Stimulated activated CD8-positive, alpha-beta memory T cell treated with anti-CD3 and anti-CD28 coated beads, Interleukin-4, amount 100 ng/mL, for 48 hours (primary cell): Measurements from ENCODE around the gene TMEM92.
"Not testable (repeated sequence)": the region's sequence is repeated elsewhere in the genome, so short reads cannot be mapped to it uniquely, and the experiment has no call there.

Source experiments
- DNase-seq: peaks from one replicate; pipeline ENCODE4 v3.0.0-alpha.2; 2020

TMEM92 gene

DNA sequence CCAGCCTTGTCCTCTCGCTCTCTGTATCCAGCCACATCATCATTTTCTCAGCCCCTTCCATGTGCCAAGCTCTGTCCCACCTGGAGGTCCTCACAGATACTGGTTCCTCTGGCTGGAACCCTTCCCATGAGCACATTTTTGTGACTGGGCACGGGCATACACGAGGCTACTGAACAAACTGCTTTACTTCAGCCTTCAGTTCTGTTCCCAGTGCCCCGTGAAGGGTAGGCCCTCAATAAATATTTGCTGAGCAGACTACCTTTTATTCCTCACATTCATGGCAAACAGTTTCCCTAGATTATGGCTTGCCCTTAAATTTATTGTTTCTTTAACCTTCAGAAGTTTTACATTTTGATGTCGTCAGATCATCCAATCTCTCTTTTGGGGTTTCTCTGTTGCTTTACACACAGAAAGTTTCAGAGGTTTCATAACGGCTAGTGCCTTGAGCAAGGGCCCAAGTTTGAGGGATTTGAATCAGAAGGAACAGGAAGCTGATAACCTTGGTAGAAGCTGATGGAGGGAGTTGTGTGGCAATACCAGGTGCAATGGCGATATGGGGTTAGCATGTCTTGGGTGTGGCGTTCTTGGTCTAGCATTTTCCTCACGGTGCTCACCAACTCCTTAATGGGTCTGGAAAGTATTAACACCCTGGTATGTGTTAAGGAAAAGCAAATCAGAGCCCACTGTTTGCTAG, 27.8 kb downstream of the TMEM92 start:
- DNase-seq = no peak

DNA sequence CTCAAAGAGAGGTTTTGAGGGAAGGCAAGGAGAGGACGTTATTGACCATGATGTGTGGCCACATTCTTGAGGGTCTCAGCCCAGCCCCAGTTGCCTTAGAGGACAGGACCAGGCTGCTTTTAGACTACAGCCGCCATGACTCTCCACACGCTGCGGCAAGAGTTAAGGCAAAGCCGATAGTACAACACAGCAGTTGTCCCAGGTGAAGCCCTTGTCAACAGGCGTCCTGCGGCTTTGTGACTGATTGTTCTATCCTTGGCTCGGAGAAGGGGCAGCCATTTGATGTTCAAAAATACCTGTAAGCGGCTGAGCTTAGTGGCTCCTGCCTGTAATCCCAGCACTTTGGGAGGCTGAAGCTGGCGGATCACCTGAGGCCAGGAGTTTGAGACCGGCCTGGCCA, 28.8 kb downstream of the TMEM92 start:
- no peak for DNase-seq

- no peak for DNase-seq
Measured at GRCh38 chr17:50303596-50303995, 29.3 kb downstream of the TMEM92 start.

GRCh38 chr17:50304781-50305404, 30.6 kb downstream of the TMEM92 start:
- no peak for DNase-seq

DNA sequence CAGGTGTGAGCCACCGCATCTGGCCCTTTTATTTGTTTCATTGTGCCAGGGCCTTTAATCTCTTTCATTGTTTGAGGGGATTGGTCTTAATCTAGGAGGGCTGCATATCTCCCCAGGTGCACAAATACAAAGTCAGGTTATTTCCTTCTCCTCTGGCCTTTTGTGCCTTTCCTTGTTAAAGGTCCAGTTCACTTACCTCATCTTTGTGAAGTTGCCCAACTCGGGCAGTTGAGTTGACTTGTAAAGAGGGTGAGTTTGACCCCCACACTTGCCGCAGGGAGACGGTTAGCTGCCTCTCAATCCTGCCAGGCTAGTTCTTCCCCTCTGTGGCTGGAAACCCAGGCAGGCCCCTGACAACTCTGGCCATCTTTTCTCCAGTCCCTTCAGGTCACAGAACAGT, 33.4 kb downstream of the TMEM92 start:
- DNase-seq = no peak

DNA sequence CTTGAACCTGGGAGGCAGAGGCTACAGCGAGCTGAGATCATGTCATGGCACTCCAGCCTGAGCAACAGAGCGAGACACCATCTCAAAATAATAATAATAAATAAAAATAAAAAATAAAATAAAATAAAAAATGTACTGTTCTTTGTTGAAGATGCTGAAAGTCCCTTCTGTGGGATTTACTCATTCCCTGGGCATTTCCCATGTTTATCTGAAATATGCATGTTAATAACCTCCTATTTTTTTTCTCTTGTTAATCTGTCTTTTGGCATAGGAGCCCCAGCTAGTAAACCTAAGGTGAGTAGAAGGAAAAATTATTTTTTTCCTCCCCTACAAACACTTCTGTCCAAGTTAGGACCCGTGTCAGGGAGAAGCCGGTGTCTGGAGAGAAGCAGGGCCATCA, 34.4 kb downstream of the TMEM92 start:
- DNase-seq = no peak

- no peak for DNase-seq
Measured at GRCh38 chr17:50310455-50311111, 36.3 kb downstream of the TMEM92 start.

GRCh38 chr17:50311112-50311460, 36.8 kb downstream of the TMEM92 start:
- DNase-seq = no peak

DNA sequence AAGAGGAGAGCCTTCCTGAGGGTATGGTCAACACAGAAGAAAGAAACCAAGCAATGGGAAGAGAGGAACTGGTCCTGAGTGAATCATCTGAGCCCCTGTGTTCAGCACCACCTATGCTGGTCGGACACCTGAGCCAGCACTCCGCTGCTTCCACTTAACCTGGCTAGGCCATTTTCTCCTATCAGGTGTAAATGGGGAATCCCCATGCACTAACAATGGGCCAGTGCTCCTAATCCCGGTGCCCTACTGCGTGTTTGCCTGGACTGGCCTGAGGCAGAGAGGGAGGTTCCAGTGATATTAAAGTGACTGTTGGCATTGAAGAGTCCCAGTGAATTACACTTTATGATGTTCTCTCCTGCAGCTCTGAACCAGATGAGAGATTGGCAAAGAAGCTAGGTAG, 37.2 kb downstream of the TMEM92 start:
- DNase-seq = no peak

DNA sequence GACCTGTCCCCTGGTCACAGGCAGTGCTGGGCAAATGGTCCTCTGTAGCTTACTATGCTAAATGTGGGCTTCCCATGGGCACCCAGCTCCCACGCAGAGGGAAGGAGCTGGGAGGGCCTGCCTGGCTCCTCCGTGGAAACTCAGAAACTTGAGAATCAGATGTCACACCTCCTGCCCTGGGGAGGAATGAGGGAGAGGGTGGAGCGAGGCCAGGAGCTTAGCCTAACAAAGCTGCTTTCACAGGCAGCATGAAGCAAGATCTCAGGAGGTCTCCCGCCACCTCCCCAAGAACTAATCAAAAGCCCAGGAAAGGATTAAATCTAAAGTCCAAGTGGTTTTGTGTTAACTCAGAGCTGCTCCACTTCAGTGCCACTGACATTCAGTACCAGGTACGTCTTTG, 38.0 kb downstream of the TMEM92 start:
- no peak for DNase-seq

- no peak for DNase-seq
Measured at GRCh38 chr17:50314456-50315011, 40.3 kb downstream of the TMEM92 start.

DNA sequence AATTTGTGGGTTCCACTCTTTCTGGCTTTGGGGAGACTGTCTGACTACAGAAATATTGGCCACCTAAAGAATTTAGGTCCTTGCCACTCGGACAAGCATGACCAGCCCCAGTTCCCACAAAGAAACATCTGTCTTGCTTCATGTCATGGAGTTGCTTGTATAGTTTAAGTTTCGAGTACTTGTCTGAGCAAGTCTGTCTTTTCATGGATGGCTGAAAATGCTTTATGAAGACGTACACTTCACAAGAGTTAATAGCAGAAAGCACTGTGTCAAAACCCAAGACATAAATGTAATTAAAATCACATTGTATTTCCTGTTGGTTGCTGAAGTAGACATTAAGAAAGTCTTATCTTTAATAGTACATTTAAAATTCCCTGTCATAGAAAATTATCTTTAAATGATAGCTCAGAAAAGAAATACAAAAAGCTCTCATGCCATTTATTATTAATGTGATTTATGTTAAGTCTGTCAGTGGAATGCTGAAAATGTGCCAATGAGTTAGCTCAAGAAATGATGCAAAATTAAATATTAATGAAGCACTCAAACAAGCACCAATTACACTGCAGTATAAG, 41.8 kb downstream of the TMEM92 start:
- DNase-seq = no peak

DNA sequence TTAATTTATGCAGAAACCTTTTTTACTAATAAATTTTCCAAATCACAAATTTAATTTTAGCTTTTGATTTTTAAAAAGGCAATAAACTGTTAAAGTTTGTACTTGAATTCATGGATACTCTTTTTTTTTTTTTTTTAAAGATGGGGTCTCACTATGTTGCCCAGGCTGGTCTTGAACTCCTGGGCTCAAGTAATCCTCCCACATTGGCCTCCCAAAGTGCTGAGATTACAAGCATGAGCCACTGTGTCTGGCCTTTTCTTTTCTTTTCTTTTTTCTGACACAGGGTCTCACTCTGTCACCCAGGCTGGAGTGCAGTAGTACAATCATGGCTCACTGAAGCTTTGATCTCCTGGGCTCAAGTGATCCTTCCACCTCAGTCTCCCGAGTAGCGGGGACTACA, 42.4 kb downstream of the TMEM92 start:
- not testable (repeated sequence) for DNase-seq

- no peak for DNase-seq
Measured at GRCh38 chr17:50317121-50317520, 42.9 kb downstream of the TMEM92 start.

- no peak for DNase-seq
Measured at GRCh38 chr17:50318501-50319285, 44.4 kb downstream of the TMEM92 start.

DNA sequence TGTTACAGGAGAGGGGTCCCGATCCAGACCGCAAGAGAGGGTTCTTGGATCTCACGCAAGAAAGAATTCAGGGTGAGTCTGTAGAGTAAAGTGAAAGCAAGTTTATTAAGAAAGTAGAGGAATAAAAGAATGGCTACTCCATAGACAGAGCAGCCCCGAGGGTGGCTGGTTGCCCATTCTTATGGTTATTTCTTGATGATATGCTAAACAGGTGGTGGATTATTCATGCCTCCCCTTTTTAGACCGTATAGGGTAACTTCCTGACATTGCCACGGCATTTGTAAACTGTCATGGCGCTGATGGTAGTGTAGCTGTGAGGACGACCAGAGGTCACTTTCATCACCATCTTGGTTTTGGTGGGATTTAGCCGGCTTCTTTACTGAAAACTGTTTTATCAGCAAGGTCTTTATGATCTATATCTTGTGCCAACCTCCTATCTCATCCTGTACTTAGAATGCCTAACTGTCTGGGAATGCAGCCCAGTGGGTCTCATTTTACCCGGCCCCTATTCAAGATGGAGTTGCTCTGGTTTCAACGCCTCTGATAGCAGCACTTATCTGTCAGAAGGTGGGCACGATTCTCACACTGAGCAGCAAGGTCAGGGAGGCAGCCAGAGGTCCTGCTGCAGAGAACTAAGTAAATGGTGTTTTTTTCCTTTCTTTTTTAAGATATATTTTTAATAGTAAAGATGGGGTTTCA, 45.2 kb downstream of the TMEM92 start:
- no peak for DNase-seq

DNA sequence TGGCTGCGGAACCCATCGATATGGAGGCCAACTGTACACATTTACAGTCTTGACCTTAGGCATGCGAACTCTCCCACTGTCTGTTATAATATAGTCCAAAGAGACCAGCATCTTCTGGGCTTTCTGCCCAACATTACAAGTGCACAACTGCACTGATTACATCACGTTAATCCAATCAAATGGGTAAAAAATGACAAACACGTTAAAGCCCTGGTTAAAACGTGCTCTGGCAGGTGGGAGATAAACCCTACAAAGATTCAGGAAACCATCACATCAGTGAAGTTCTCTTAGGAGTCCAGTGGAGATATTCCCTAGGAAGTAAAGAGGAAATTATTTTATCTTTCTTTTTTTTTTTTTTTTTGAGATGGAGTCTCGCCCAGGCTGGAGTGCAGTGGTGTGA, 48.0 kb downstream of the TMEM92 start:
- no peak for DNase-seq

- no peak for DNase-seq
Measured at GRCh38 chr17:50323060-50323459, 48.8 kb downstream of the TMEM92 start.

DNA sequence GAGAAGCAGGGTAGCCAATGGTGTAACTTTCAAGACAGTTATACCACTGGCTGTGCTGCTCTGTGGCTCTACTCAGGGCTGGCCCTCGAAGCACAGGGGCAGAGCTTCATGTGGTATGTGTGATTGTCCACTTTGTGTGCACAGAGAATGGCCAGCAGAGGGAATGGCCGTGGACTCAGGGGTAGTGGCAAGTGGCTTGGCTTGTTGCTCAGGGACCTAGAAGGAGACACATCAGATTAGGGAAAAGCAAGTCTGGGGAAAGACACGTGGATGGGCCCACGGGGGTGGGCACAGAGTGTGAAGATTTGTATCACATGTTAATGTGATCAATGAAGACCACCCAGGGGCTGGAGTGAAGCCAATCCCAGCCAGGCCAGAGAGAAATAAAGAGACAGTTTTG, 51.6 kb downstream of the TMEM92 start:
- no peak for DNase-seq

DNA sequence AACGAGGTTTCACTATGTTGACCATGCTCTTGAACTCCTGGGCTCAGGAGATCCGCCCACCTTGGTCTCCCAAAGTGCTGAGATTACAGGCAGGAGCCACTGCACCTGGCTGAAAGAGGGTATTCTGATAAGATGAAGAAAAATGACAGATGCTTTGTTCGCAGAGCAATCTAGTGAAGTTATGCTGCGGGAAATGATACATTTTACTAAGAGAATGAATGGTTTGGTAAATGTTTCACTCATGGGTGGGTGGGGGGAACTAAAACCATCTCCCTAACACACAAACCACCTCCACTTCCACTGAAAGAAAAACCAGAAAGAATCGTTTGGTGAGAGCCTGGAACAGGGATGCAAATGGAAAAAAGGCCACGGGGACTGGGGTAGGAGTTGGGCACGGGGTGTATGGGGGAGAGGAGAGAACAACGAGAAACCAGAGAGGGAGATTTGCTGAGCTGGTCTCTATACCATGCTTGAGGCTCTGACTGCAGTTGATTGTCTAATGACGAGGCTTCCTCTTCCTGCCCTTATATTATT, 52.6 kb downstream of the TMEM92 start:
- no peak for DNase-seq

- no peak for DNase-seq
Measured at GRCh38 chr17:50328363-50329325, 54.4 kb downstream of the TMEM92 start.
